Stimulated activated CD4-positive, alpha-beta T cell treated with anti-CD3 and anti-CD28 coated beads, TNF-alpha, amount 100 ng/mL, for 4 hours (primary cell): Measurements from ENCODE around the gene SLC38A10.

ENCODE experiments used
- DNase-seq, 3 experiments: peaks; one replicate each; pipeline ENCODE4 v3.0.0-alpha.2; 2020; ENCODE audit warnings: low read depth in 3 of 3

Gene SLC38A10

DNA sequence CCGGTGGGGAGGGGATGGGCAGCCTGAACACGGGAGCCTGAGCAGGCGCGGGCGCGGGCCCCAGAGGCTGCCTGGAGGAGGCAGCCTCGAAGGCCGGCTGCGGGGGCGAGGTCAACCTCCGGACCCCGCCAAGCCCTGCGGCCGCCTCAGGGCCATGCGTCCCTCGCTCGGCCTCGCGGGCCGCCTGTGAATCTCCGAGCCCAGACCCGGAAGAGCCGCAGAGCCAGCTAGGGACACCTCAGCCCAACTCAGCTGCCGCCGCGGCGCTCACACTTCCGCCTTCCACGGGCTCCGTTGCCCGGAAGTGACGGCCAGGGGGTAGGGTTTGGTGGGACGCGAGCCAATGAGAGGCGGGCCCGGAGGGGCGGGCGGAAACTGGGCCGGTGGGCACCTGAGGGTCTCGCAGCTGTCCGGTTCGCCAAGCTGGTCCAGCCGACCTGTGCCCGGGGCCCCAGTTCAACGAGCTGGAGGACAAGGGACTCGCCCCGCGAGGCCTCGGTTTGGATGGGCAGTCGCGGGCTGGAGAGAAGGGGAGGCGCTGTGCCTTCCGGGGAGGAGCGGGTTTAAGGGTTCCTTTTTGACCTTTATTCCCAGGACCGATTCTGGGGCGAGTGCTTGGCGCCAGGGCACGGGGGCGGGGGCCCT is at the start of gene SLC38A10:
TSS of gene SLC38A10 (minus strand) at position 277 of the 645 bp plus-strand sequence. CDS start 386 bp downstream, outside the sequence.
- DNase-seq = peak; percentile 78 to 85 (median 83)

DNA sequence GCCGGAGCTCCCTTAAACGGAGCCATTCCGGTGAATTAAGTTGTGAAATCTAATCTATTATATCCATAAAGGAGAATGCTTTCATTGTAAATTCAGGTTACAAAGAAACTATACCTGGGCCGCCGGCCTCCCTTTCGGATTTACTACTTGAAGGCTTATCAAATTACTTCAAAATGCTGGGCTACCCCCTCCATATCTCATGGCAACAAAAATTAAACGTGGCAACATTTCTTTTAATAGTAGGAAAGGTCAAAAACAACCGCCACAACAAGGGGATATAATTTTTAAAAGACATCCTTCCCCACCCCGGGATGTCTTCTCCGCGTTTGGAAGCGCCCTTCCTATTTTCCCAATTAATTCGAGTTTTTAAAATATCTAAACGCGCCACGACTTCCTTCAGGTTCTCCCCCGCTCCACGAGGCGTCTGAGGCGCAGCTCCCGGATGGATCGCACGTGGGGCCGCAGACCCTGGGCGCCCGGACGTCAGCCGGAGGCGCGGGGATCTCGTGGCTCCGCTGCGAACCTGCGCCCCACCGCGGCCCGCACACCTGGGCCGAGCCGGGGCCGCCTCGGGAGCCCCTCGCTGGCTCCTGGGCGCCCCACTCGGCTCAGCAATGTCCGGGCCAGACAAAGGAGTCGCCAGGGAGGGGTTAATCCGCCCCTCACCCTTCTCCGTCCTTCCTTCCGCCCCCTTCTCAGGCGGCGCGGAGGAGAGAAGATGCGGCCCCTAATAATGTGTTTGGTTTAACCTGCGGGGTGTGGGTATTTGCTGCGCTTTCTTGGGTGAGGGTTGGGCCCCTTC is 47.4 kb upstream of the SLC38A10 start:
- DNase-seq = no peak

DNA sequence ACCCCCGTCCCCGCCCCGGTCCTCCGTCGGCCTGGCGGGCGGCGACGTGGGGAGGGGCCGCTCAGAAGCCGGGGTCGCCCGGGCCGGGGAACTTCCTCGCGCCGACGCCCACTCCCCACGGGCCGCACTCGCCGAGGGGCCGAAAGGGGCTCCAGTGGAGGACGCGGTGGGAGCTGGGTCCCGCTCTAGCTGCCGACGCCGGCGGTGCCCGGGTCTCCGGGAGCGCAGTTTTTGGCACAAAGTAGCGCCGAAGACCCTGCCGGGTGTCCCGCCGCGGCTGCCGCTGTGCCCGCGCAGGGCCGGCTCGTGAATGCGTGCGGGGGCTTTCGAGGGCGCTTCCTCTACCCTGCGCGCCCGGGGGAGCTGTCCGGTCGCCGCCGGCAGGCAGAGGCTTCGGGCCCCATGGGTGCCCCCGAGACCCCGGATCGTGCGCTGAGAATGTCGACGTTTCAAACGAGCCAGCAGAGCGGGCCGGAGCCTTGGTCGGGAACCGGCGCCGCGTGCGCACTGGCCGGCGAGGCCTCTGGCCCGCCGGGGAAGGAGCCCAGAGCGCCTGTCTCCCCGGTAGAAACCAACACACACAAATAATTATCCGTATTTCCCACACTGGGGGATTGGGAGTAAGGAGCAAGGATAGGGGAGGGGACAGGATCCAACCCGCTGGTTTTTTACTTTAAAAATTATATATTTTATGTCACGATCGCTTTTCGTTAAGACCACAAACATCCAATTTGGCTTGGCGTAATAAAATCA is 46.6 kb upstream of the SLC38A10 start:
- no peak for DNase-seq

DNA sequence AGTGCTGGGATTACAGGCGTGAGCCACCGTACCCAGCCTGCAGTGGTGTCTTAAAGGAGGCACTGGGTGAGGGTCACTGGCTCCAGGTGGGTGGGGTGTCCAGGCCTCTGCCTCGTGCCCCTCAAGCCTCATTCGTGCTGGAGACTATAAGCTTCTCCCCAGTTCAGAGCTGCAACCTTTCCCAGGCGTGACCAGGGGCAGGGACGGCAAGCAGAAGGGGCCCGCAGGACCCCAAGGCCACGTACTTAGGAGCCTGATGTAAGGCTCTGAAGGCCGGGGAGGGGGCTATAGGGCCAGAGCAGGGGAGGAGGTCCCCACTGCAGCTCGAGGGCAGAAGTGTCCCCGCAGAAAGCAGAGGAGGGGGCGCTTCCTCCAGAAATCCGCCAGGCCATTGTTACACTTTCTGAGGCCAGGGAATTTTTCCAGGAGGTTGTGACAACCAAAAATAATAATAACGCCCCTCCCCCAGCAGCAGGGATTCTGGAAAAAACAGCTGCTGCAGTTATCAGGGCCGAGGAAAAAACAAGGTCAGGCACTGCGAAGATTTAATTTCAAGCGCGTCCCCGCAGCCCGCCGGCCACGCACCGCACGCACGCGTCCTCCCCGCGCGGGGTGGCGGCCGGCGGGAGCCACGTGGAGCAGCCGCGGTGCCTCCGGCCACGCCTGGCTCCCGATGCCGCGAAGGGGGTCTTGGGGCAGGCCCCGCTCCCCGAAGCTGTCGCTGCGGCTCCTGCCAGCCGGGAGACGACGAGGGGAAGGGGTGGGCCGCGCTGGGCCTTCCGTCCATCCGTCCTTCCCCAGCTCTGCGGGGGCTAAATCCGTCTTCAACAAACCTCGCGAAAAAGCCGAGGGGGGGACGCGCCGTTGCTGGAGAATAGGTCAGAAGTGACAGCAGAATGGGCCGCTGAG is 45.8 kb upstream of the SLC38A10 start:
- DNase-seq = no peak

DNA sequence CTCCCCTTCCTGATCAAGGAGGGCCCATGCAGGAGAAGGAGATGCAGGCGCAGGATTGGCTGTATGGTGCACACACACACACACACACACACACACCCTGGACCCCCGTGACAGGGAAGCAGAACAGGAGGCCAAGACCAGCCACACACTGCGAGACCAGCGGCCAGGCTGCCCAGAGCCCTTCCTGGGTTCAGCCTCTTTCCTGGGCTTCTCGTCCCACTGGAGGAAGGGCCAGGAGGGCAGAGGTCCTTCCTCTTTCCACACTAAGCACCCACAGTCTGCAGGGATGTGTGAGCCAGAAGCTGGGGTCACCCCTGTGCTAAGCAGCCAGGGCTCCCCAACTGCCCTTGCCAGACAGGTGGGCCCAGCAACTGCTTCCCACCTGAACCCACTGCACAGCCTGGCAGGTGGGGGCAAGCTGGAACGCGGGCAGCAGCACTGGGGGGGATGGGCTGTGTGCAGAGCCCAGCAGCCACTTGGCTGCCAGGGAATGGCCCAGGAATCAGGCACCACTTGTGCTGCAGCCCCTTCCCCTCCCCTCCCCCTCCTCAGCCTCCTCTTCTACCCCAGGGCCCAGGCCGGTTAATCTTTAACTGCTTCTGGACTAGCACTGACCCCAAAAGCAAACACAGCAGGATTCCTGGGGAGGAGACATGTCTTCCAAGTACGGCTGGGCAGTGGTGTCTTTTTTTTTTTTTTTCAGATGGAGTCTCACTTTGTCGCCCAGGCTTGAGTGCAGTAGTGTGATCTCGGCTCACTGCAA is 44.6 kb upstream of the SLC38A10 start:
- no peak for DNase-seq

DNA sequence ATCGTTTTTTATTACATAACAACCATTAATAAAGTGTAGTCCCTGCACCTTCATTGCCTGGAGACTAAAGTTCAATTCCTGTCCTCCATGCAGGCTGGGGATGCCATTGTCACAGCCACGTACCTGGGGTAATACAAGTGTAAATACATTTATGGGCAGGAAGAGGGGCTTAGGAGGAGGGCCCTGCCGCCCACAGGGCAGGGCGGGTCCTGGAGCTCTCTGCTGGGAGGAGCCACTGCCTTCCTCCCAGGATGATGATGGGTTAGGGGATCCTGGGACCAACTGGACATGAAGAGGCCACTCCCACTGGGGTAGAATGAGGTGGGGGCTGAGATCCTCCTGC is 44.1 kb upstream of the SLC38A10 start:
- DNase-seq = no peak

DNA sequence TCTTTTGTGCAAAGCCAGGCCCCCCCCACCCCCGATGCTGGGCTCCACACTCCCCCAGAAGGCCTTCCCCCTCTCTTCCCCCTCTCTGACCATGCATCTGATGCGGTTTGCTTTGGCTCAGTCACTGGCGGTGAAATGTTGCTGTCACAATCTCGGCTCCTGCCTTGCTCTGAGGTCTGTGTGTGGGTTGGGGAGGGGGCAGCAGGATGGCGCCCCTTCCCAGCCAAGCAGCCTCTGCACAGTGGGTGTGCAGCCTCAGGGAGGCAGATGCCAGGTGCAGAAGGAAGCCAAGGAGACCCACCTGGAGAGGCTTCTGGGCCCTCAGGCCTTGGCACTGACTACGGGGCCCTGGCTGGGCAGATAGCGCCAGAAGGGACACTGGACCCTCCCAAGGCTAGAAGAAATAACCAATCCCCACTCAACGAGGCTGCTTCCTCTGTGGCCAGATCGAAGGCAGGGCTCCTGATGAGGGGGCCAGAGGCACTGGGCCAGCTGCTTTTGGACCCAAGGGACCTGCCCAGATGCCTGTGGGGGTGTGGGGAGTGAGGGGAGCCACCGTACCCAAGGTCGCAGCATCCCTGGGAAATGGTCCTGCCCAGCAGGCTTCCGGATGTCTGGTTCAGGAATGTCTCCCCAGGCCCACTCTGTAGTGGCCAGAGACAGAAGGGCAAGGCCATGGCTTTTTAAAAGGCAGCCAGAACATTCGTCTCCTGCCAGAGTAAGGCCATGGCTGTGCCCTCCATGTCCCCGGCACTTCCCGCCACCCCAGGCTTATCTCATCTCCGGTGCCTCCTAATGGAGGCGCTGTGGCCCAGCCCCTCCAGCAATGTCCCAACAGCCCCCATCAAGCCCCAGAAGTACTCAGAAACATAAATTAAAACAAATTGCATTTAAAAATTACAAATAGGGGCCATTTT is 43.4 kb upstream of the SLC38A10 start:
- DNase-seq = no peak

DNA sequence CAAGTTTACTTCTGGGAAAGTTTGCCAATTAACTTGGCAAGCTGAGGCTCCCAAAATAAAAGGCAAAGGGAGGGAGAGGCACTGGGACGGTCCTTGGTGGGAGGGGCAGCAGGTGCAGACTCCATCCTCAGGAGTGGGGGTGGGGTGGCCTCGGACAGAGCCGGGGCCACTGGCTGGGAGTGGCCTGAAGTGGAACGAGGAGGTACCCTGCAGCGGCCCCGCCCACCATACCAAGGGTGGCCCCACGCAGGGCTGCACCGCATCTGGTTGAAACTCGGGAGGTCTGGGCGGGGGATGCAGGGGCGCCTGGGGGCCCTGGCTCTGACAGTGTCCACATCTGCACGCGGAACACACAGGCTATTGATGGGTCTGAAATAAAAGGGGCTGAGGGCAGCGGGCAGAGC is 42.4 kb upstream of the SLC38A10 start:
- DNase-seq = no peak

DNA sequence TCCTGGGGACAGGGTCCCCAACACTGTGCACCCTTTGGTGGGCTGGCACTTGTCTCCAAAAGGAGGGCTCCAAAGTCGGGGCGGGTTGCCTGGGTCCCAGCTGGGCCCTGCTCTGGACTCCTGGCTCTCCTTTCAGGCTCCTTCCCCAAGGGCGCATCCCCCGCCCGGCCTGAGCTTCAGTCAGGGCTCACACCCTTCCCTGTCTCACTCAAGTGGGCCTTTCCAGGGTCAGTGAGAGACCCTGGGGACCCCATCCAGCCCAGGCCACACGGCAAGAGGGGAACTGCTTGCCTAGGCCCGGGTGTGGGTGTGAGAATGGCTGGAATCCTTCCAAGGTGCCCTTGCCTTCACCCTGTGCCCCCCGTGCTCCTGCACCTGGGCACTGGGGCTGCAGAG is 41.8 kb upstream of the SLC38A10 start:
- DNase-seq = no peak

DNA sequence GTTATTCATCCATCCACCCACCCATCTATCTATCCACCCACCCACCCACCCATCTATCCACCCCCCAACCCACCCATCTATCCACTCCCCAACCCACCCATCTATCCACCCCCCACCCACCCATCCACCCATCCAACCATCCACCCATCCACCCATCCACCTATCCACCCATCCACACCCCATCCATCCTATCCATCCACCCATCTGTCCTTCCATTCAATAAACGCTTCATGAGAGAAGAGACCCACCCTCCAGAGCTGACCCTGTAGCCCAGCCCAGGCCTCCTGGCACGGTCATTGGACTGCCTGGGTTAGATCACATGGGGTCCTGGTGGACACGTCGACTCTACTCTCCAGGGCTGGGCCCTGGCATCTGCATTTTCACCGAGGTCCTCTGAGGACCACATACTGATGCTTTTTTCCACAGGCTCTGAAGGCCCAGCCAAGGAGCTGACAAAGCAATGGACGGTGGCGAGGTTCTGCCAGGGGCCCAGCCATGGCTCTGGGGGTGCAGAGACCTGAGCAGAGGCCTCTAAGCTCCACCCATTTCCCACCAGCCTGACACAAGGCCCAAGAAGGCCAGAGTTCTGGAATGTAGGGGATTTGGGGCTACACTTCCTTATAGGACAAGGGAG is 41.3 kb upstream of the SLC38A10 start:
- no peak for DNase-seq

DNA sequence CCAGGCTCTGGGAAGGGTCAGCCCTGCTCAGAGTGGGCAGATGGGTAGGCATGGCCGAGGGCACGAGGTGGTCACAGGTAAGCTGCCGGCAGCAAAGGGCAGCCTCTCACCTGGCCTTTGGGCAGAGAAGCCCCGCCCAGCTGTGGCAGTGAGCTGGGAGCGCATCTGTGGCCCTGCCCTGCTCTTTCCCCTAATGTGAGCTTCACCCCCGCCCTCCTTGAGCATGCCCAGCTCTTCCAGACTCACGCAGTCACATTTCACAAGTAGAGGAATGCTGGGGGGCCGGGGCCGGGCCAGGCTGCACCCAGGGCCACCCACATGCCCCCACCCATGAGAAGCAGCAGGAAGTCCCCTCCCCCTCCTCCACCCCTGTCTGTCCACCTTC is 40.7 kb upstream of the SLC38A10 start:
- DNase-seq = no peak

DNA sequence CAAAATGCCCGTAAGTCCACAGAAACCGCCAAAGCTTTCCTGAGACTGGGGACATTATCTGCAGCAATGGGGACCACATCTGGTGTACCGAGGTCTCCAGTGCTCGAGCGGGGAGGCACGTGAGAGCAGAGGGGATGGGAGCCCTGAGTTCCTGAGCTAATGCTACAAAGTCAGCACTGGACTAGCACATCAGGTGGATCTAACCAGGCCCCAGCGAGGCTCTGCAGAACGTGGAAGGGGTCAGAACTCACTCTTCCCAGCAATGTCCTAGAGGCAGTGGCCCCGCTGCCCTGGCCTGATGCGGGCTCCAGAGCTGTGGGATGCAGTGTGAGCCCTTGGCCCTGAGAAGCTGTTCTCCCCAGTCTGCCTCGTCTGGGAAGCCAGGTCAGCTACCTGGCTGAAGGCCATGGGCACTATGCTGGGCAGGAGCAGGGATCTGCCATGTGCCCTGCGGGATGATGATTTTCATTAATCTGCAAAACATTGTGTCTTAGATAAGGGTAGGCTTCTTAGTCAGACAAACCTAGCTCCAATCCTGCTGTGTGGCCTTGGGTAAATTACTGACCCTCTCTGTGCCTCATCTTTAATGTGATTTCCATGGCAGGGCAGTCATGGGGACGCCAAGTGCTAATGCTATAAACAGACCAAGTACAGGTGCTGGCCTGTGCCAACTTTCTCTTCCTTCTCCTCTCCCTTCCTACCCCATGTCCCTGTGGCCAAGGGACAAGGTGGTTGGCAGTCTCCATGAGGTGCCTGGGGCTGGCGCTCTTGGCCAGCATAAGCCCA is 40.1 kb upstream of the SLC38A10 start:
- DNase-seq = no peak

DNA sequence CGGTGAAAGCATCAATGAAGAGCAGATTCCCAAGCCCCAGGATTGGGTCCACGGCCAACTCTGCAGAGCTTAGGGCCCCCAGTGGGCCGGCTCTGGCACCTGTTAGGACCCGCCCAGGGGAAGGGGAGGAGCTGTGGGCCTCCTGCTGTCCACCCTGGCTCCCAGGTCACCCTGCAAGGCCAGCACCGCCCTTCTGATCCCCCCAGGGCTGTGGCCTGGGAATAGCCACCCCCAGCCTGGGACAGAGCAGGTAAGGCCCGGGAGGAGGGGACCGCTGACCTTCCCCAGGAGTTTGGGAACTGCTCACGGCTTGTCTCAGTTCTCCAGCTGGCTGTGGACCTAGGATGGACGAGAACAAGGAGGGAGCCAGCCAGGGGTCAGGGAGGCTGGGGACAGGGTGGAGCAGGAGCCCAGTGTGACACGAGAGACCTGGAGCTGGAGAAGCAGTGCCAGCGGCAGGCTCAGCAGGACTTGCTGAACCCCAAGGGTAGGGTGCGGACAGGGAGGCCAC is 39.3 kb upstream of the SLC38A10 start:
- DNase-seq = no peak

DNA sequence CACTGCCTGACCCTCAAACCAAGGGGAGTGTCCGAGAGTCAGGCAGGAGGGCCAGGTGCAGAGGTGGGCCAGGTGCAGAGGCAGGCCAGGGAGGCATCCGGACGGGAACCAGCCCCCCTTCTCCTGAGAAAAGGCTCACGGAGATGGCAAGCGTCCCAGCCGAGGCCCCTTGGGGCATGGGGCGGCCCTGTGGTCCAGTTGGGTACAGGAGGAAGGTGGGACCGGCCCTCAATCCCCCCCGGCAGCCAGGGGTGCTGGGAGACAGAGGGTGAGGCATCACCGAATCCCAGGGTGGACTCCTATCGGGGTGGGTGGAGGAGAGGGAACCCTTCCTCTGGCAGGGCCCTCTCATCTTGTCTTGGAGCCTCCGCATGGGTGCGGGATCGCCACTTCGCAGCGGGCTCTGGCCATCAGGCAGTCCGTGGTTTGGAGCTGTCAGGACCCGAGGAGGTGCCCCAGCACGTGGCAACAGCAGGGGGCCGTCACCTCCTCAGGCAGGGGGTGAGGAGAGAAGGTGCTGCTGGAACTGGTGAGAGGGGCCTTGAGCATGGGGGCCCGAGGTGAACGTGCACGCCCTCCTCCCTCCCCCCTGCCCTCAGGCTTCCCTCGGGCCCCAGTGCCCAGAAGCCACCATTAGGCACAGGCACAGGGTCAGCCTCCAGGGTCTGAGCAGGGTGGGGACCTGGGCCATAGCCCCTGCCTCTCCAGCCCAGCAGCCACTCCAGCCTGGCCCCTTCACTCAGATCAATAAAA is 38.7 kb upstream of the SLC38A10 start:
- no peak for DNase-seq

DNA sequence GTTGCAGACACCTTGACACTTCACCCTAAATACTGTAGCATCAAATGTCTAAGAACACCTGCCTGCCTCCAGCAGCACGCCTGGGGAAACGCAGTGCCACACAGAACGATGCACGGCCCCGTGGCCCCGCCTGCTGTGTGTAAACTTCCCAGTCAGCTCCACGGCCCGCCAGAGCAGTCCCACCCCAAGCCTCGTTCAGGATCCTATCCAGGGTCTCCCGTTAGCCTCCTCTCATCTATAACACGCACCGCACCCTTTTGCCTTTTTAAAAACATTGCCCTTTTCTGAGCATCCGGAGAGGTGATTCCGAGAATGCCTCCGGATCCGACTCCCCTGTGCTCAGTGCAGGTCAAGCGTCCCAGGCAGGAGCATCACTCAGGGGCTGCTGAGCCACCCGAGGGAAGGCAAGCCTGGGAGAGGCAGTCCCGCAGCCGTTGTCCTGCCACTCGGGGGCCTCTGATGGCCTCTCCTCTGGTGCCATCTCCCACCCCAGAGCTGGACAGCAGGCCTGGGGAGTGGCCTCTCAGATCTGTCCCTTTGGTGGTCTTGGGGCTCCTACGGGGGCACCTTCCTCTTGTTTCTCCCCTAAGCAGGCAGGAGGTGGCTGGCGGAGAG is 37.9 kb upstream of the SLC38A10 start:
- DNase-seq = no peak

DNA sequence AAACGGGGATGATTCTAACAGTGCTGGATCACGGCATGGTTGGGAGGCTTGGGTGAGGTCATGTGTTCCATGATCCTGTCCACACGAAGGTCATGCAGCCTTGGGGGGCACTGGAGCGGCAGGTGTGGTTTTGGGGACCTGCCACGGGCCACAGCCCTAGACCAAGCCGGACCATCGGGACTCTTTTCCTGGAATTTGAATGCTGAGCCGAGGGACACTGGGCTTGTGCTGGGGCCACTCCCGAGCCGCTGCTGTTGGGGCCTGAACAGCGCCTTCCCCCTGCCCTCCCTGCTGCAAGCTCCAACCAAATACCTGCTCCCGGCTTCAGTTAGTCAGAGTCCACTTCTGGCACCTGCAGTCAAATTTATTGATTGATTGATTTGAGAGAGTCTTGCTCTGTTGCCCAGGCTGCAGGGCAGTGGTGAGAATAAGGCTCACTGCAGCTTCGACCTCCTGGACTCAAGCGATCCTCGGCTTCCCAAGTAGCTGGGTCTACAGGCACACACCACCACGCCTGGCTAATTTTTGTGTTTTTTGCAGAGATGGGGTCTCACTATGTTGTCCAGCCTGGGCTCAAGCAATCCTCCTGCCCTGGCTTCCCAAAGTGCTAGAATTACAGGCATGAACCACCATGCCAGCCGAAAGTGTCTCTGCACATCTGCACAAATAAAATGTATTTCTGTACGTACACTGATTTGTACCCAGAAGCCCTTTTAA is 37.2 kb upstream of the SLC38A10 start:
- no peak for DNase-seq
